ENCODE results near the gene TBC1D20.
"Not testable (repeated sequence)": the region's sequence is repeated elsewhere in the genome, so short reads cannot be mapped to it uniquely, and the experiment has no call there.

TBC1D20 gene

GRCh38 chr20:462199-462991 lies at the start of gene TBC1D20:
TBC1D20 (minus strand) TSS chr20:462533; CDS start chr20:462405, 128 bp downstream.
- Mint-ChIP-seq H3K27ac (peak within 1 kb of the TSS; percentile 96), H3K9me3 (no peaks in the 10 kb centered on the region), H3K4me1 (ENCODE audit: low read depth) (peaks cover 47% of the 10 kb centered on the region), H3K4me3 (peak within 1 kb of the TSS; percentile 95), H3K36me3 (ENCODE audit: low read depth) (peaks cover 29% of the 10 kb centered on the region), H3K27me3 (no peaks in the 10 kb centered on the region)
- DNase-seq, result peak; percentile 90

GRCh38 chr20:510328-511057 lies 48.2 kb upstream of the TBC1D20 start:
- DNase-seq, H3K9me3 Mint-ChIP-seq, H3K27me3 Mint-ChIP-seq, H3K27ac Mint-ChIP-seq, H3K4me3 Mint-ChIP-seq: not testable (repeated sequence)
- Mint-ChIP-seq H3K4me1 (ENCODE audit: low read depth) (peaks cover 55% of the 10 kb centered on the region), H3K36me3 (ENCODE audit: low read depth) (peaks cover 77% of the 10 kb centered on the region)

GRCh38 chr20:508364-508787 lies 46.0 kb upstream of the TBC1D20 start:
- DNase-seq, H3K9me3 Mint-ChIP-seq, H3K4me3 Mint-ChIP-seq, H3K27me3 Mint-ChIP-seq: not testable (repeated sequence)
- H3K36me3 Mint-ChIP-seq (ENCODE audit: low read depth), result peaks cover 78% of the 10 kb centered on the region
- H3K27ac Mint-ChIP-seq, result peak overlapping the region; percentile 75
- H3K4me1 Mint-ChIP-seq (ENCODE audit: low read depth), result peaks cover 38% of the 10 kb centered on the region

GRCh38 chr20:507761-508332 lies 45.5 kb upstream of the TBC1D20 start:
- H3K4me1 Mint-ChIP-seq (ENCODE audit: low read depth), result peaks cover 34% of the 10 kb centered on the region
- no peak overlapping the region for H3K4me3 Mint-ChIP-seq
- no peak for DNase-seq
- H3K27ac Mint-ChIP-seq, result no peak overlapping the region
- H3K27me3 Mint-ChIP-seq, result no peaks in the 10 kb centered on the region
- no peaks in the 10 kb centered on the region for H3K9me3 Mint-ChIP-seq
- peaks cover 82% of the 10 kb centered on the region for H3K36me3 Mint-ChIP-seq (ENCODE audit: low read depth)

GRCh38 chr20:507006-507758 lies 44.8 kb upstream of the TBC1D20 start:
- Mint-ChIP-seq H3K4me3 (no peak overlapping the region), H3K36me3 (ENCODE audit: low read depth) (peaks cover 82% of the 10 kb centered on the region), H3K4me1 (ENCODE audit: low read depth) (peaks cover 28% of the 10 kb centered on the region), H3K9me3 (no peaks in the 10 kb centered on the region), H3K27me3 (no peaks in the 10 kb centered on the region), H3K27ac (no peak overlapping the region)
- no peak for DNase-seq

- no peak overlapping the region for H3K27ac Mint-ChIP-seq
- no peaks in the 10 kb centered on the region for H3K9me3 Mint-ChIP-seq
- peaks cover 9% of the 10 kb centered on the region for H3K4me1 Mint-ChIP-seq (ENCODE audit: low read depth)
- H3K36me3 Mint-ChIP-seq (ENCODE audit: low read depth), result peaks cover 91% of the 10 kb centered on the region
- DNase-seq, result no peak
- no peak overlapping the region for H3K4me3 Mint-ChIP-seq
- H3K27me3 Mint-ChIP-seq, result no peaks in the 10 kb centered on the region
These were observed 42.3 kb upstream of the TBC1D20 start for GRCh38 chr20:504632-505075.

- Mint-ChIP-seq H3K4me1 (ENCODE audit: low read depth) (no peaks in the 10 kb centered on the region), H3K9me3 (no peaks in the 10 kb centered on the region), H3K27me3 (no peaks in the 10 kb centered on the region), H3K4me3 (no peak overlapping the region), H3K36me3 (ENCODE audit: low read depth) (peaks cover 92% of the 10 kb centered on the region), H3K27ac (no peak overlapping the region)
- DNase-seq, result no peak
These were observed 40.9 kb upstream of the TBC1D20 start for GRCh38 chr20:503048-503737.

GRCh38 chr20:497979-498378 lies 35.6 kb upstream of the TBC1D20 start:
- no peak overlapping the region for H3K4me3 Mint-ChIP-seq
- H3K9me3 Mint-ChIP-seq, result no peaks in the 10 kb centered on the region
- H3K27ac Mint-ChIP-seq, result no peak overlapping the region
- H3K36me3 Mint-ChIP-seq (ENCODE audit: low read depth), result peaks cover 94% of the 10 kb centered on the region
- DNase-seq, result no peak
- no peaks in the 10 kb centered on the region for H3K27me3 Mint-ChIP-seq
- H3K4me1 Mint-ChIP-seq (ENCODE audit: low read depth), result no peaks in the 10 kb centered on the region

GRCh38 chr20:496126-496696 lies 33.9 kb upstream of the TBC1D20 start:
- Mint-ChIP-seq H3K4me3 (no peak overlapping the region), H3K36me3 (ENCODE audit: low read depth) (peaks cover 94% of the 10 kb centered on the region), H3K4me1 (ENCODE audit: low read depth) (no peaks in the 10 kb centered on the region), H3K27me3 (no peaks in the 10 kb centered on the region), H3K9me3 (no peaks in the 10 kb centered on the region), H3K27ac (no peak overlapping the region)
- DNase-seq, result no peak

GRCh38 chr20:492159-492558 lies 29.8 kb upstream of the TBC1D20 start:
- H3K4me3 Mint-ChIP-seq, result no peak overlapping the region
- no peaks in the 10 kb centered on the region for H3K4me1 Mint-ChIP-seq (ENCODE audit: low read depth)
- no peaks in the 10 kb centered on the region for H3K27me3 Mint-ChIP-seq
- H3K9me3 Mint-ChIP-seq, result no peaks in the 10 kb centered on the region
- H3K27ac Mint-ChIP-seq, result no peak overlapping the region
- H3K36me3 Mint-ChIP-seq (ENCODE audit: low read depth), result peaks cover 89% of the 10 kb centered on the region
- DNase-seq, result no peak

GRCh38 chr20:487655-488054 lies 25.3 kb upstream of the TBC1D20 start:
- peak overlapping the region; percentile 47 for H3K27ac Mint-ChIP-seq
- no peak for DNase-seq
- H3K4me1 Mint-ChIP-seq (ENCODE audit: low read depth), result no peaks in the 10 kb centered on the region
- peaks cover 92% of the 10 kb centered on the region for H3K36me3 Mint-ChIP-seq (ENCODE audit: low read depth)
- H3K4me3 Mint-ChIP-seq, result no peak overlapping the region
- H3K9me3 Mint-ChIP-seq, result no peaks in the 10 kb centered on the region
- no peaks in the 10 kb centered on the region for H3K27me3 Mint-ChIP-seq

GRCh38 chr20:483815-484644 lies 21.7 kb upstream of the TBC1D20 start:
- Mint-ChIP-seq H3K27ac (peak overlapping the region; percentile 12), H3K4me1 (ENCODE audit: low read depth) (peaks cover 15% of the 10 kb centered on the region), H3K9me3 (no peaks in the 10 kb centered on the region), H3K27me3 (no peaks in the 10 kb centered on the region), H3K36me3 (ENCODE audit: low read depth) (peaks cover 94% of the 10 kb centered on the region), H3K4me3 (no peak overlapping the region)
- no peak for DNase-seq

- H3K27me3 Mint-ChIP-seq, result no peaks in the 10 kb centered on the region
- peaks cover 18% of the 10 kb centered on the region for H3K4me1 Mint-ChIP-seq (ENCODE audit: low read depth)
- H3K36me3 Mint-ChIP-seq (ENCODE audit: low read depth), result peaks cover 90% of the 10 kb centered on the region
- no peaks in the 10 kb centered on the region for H3K9me3 Mint-ChIP-seq
- H3K4me3 Mint-ChIP-seq, result no peak overlapping the region
- H3K27ac Mint-ChIP-seq, result peak overlapping the region; percentile 22
- no peak for DNase-seq
These were observed 18.8 kb upstream of the TBC1D20 start for GRCh38 chr20:481167-481566.

Measured in activated T-cell treated with anti-CD3 and anti-CD28 coated beads, Interleukin-2, amount 50 U/mL, for 24 hours (primary cell).